GM19099 (cell line): ENCODE results near the gene MRPL27.

Source experiments
- POLR2A ChIP-seq: IDR thresholded peaks from 3 replicates; pipeline ENCODE4 v1.6.1; 2011; ENCODE audit warnings: low read depth; ENCODE audit not compliant: insufficient read length; ENCODE audit errors: extremely low read depth

MRPL27 gene

GRCh38 chr17:50372758-50373556 is at the start of gene MRPL27, which contains the start of gene EME1:
Gene MRPL27 (minus strand): TSS chr17:50373184. CDS start chr17:50373170, 14 bp downstream.
Gene EME1 (plus strand): TSS chr17:50373229. CDS start chr17:50375209, 1,980 bp downstream.
- peak; percentile 95 for TF ChIP-seq POLR2A

- TF ChIP-seq POLR2A = no peak
Measured at GRCh38 chr17:50422738-50423137, 49.8 kb upstream of the MRPL27 start.

- TF ChIP-seq POLR2A = no peak
Measured at GRCh38 chr17:50421308-50422051, 48.5 kb upstream of the MRPL27 start.

GRCh38 chr17:50420419-50421112 is 47.6 kb upstream of the MRPL27 start:
- no peak for TF ChIP-seq POLR2A

- TF ChIP-seq POLR2A = no peak
Measured at GRCh38 chr17:50414808-50415207, 41.8 kb upstream of the MRPL27 start.

GRCh38 chr17:50412188-50412732 is 39.3 kb upstream of the MRPL27 start:
- no peak for TF ChIP-seq POLR2A

- TF ChIP-seq POLR2A = no peak
Measured at GRCh38 chr17:50407921-50408320, 34.9 kb upstream of the MRPL27 start.

GRCh38 chr17:50406578-50406977 is 33.6 kb upstream of the MRPL27 start:
- TF ChIP-seq POLR2A = no peak

GRCh38 chr17:50397919-50398285 is 24.9 kb upstream of the MRPL27 start:
- no peak for TF ChIP-seq POLR2A

GRCh38 chr17:50397111-50397918 is 24.3 kb upstream of the MRPL27 start, which contains the start of gene LRRC59:
Gene LRRC59 (minus strand): TSS chr17:50397523. CDS start chr17:50397317, 206 bp downstream.
- peak; percentile 93 for TF ChIP-seq POLR2A

- no peak for TF ChIP-seq POLR2A
Measured at GRCh38 chr17:50396261-50397110, 23.5 kb upstream of the MRPL27 start.

- TF ChIP-seq POLR2A = no peak
Measured at GRCh38 chr17:50394711-50395110, 21.7 kb upstream of the MRPL27 start.

GRCh38 chr17:50393700-50394099 is 20.7 kb upstream of the MRPL27 start:
- no peak for TF ChIP-seq POLR2A

GRCh38 chr17:50392621-50393020 is 19.6 kb upstream of the MRPL27 start:
- no peak for TF ChIP-seq POLR2A

- TF ChIP-seq POLR2A = no peak
Measured at GRCh38 chr17:50389534-50389933, 16.6 kb upstream of the MRPL27 start.
